Limb (tissue), 2 donors: ENCODE data around the gene PLD4.
"Not testable (repeated sequence)": the region's sequence is repeated elsewhere in the genome, so short reads cannot be mapped to it uniquely, and the experiment has no call there.

Experiments used
- DNase-seq, 2 donors: peaks; one replicate each; pipeline ENCODE4 v3.0.0-alpha.2; 2016; ENCODE audit errors: extremely low spot score in 2 of 2

Gene PLD4

DNA sequence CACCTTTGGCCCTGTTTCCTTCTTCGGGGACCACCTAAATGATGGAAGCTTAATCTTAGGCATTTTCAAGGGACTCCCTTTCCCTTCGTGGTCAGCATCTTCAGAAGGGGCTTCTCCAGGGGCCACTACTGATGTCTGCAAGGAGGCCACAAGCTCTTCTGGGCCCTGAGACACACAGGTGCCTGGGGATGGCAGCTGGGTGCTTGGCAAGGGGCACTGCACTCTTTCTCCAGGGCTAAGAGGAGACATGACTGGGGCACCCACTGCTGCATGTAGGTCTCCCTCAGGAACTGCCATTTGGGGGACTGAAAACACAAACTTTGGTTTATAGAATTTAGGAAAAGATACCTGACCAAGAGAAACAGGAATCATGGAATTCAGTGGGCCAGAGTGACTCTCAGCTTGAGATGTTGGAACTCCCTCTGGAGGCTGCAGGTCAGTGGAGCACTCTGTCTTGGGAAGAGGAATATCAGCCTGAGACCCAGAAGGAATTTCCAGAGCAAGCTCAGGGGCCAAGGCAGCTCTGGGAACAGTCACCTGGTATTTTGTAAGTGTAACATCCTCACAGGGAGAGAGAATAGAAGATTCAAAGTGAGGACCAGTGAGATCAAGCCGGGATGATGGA, 16.0 kb downstream of the PLD4 start:
- no peak for DNase-seq

DNA sequence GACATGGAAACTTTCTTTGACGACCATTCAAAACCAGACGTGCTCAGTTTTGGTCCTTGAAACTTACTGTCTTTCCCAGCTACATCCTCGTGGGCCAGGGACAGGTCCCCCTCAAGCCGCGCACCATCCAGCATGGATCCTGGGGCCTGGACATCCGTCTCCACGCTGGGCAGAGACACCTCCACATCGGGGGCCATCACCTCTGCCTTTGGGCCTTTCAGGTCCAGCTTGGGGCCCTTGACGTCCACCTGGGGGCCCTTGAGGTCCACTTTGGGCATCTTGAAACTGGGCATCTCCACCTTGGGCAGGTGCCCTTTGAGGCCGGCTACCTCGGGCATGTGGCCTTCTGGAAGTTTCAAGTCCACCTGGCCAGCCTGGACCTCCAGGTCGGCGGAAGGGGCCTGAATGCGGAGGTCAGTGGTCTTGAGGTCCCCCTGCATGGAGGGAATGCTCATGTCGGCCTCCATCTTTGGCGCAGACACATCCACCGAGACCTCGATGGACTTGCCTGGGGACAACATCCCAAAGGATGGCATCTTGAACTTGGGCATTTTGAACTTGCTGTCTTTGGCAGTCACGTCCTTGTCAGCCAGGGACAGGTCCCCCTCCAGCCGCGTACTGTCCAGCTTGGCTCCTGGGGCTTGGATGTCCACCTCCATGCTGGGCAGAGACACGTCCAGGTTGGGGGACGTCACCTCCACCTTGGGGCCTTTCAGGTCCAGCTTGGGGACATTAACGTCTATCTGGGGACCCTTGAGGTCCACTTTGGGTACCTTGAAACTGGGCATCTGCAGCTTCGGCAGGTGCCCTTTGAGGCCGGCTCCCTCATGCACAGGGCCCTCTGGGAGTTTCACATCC, 17.1 kb downstream of the PLD4 start:
- no peak for DNase-seq

DNA sequence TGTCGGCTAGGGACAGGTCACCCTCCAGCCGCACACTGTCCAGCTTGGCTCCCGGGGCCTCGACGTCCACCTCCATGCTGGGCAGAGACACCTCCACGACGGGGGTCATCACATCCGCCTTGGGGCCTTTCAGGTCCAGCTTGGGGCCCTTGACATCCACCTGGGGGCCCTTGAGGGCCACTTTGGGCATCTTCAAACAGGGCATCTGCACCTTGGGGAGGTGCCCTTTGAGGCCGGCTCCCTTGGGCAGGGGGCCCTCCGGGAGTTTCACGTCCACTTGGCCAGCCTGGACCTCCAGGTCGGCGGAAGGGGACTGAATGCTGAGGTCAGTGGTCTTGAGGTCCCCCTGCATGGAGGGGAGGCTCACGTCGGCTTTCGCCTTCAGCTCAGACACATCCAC, 17.9 kb downstream of the PLD4 start:
- DNase-seq: no peak

DNA sequence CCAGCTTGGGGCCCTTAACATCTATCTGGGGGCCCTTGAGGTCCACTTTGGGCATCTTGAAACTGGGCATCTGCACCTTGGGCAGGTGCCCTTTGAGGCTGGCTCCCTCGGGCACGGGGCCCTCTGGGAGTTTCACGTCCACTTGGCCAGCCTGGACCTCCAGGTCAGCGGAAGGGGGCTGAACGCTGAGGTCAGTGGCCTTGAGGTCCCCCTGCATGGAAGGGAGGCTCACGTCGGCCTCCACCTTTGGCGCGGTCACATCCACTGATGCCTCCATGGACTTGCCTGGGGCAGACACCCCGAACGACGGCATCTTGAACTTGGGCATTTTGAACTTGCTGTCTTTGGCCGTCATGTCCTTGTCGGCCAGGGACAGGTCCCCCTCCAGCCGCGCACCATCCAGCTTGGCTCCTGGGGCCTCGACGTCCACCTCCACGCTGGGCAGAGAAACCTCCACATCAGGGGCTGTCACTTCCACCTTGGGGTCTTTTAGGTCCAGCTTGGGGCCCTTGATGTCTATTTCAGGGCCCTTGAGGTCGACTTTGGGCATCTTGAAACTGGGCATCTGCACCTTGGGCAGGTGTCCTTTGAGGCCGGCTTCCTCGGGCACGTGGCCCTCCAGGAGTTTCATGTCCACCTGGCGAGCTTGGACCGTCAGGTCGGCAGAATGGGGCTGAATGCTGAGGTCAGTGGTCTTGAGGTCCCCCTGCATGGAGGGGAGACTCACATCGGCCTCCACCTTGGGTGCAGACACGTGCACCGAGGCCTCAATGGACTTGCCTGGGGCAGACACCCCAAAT, 18.7 kb downstream of the PLD4 start:
- not testable (repeated sequence) for DNase-seq

DNA sequence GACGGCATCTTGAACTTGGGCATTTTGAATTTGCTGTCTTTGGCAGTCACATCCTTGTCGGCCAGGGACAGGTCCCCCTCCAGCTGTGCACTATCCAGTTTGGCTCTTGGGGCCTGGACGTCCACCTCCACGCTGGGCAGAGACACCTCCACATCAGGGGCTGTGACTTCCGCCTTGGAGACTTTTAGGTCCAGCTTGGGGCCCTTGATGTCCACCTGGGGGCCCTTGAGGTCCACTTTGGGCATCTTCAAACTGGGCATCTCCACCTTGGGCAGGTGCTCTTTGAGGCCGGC, 19.3 kb downstream of the PLD4 start:
- DNase-seq: not testable (repeated sequence)

DNA sequence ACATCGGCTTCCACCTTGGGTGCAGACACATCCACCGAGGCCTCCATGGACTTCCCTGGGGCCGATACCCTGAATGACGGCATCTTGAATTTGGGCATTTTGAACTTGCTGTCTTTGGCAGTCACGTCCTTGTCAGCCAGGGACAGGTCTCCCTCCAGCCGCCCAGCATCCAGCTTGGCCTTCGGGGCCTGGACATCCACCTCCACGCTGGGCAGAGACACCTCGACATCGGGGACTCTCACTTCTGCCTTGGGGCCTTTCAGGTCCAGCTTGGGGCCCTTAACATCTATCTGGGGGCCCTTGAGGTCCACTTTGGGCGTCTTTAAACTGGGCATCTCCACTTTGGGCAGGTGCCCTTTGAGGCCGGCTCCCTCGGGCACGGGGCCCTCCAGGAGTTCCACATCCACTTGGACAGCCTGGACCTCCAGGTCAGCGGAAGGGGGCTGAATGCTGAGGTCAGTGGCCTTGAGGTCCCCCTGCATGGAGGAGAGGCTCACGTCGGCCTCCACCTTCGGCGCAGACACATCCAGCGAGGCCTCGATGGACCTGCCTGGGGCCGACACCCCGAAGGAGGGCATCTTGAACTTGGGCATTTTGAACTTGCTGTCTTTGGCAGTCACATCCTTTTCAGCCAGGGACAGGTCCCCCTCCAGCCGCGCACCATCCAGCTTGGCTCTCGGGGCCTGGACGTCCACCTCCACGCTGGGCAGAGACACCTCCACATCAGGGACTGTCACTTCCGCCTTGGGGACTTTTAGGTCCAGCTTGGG, 19.9 kb downstream of the PLD4 start:
- not testable (repeated sequence) for DNase-seq

DNA sequence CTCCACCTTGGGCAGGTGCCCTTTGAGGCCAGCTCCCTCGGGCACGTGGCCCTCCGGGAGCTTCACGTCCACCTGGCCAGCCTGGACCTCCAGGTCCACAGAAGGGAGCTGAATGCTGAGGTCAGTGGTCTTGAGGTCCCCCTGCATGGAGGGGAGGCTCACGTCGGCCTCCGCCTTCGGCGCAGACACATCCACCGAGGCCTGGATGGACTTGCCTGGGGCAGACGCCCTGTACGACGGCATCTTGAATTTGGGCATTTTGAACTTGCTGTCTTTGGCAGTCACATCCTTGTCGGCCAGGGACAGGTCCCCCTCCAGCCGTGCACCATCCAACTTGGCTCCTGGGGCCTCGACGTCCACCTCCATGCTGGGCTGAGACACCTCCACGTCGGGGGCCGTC, 20.6 kb downstream of the PLD4 start:
- DNase-seq: not testable (repeated sequence)

DNA sequence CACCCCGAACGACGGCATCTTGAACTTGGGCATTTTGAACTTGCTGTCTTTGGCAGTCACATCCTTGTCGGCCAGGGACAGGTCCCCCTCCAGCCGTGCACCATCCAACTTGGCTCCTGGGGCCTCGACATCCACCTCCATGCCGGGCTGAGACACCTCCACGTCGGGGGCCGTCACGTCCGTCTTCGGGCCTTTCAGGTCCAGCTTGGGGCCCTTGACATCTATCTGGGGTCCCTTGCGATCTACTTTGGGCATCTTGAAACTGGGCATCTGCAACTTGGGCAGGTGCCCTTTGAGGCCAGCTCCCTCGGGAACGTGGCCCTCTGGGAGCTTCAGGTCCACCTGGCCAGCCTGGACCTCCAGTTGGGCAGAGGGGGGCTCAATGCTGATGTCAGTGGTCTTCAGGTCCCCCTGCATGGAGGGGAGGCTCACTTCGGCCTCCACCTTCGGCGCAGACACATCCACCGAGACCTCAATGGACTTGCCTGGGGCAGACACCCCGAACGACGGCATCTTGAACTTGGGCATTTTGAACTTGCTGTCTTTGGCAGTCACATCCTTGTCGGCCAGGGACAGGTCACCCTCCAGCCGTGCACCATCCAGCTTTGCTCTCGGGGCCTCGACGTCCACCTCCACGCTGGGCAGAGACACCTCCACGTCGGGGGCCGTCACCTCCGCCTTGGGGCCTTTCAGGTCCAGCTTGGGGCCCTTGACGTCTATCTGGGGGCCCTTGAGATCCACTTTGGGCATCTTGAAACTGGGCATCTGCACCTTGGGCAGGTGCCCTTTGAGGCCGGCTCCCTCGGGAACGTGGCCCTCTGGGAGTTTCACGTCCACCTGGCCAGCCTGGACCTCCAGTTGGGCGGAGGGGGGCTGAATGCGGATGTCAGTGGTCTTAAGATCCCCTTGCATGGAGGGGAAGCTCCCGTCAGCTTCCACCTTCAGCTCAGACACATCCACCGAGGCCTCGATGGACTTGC, 21.6 kb downstream of the PLD4 start:
- DNase-seq: not testable (repeated sequence)

DNA sequence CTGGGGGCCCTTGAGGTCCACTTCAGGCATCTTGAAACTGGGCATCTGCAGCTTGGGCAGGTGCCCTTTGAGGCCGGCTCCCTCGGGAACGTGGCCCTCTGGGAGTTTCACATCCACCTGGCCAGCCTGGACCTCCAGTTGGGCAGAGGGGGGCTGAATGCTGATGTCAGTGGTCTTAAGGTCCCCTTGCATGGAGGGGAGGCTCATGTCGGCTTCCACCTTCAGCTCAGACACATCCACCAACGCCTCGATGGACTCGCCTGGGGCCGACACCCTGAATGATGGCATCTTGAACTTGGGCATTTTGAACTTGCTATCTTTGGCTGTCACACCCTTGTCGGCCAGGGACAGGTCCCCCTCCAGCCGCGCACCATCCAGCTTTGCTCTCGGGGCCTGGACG, 22.5 kb downstream of the PLD4 start:
- not testable (repeated sequence) for DNase-seq

DNA sequence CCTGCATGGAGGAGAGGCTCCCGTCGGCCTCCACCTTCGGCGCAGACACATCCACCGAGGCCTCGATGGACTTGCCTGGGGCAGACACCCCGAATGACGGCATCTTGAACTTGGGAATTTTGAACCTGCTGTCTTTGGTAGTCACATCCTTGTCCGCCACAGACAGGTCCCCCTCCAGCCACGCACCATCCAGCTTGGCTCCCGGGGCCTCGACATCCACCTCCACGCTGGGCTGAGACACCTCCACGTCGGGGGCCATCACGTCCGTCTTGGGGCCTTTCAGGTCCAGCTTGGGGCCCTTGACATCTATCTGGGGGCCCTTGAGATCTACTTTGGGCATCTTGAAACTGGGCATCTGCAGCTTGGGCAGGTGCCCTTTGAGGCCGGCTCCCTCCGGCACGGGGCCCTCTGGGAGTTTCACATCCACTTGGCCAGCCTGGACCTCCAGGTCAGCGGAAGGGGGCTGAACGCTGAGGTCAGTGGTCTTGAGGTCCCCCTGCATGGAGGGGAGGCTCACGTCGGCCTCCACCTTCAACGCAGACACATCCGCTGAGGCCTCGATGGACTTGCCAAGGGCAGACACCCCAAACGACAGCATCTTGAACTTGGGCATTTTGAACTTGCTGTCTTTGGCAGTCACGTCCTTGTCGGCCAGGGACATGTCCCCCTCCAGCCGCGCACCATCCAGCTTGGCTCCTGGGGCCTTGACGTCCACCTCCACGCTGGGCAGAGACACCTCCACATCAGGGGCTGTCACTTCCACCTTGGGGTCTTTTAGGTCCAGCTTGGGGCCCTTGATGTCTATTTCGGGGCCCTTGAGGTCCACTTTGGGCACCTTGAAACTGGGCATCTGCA, 23.4 kb downstream of the PLD4 start:
- DNase-seq: not testable (repeated sequence)

DNA sequence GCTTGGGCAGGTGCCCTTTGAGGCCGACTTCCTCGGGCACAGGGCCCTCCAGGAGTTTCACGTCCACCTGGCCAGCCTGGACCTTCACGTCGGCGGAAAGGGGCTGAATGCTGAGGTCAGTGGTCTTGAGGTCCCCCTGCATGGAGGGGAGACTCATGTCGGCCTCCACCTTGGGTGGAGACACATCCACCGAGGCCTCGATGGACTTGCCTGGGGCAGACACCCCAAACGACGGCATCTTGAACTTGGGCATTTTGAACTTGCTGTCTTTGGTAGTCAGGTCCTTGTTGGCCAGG, 24.0 kb downstream of the PLD4 start:
- DNase-seq: no peak

DNA sequence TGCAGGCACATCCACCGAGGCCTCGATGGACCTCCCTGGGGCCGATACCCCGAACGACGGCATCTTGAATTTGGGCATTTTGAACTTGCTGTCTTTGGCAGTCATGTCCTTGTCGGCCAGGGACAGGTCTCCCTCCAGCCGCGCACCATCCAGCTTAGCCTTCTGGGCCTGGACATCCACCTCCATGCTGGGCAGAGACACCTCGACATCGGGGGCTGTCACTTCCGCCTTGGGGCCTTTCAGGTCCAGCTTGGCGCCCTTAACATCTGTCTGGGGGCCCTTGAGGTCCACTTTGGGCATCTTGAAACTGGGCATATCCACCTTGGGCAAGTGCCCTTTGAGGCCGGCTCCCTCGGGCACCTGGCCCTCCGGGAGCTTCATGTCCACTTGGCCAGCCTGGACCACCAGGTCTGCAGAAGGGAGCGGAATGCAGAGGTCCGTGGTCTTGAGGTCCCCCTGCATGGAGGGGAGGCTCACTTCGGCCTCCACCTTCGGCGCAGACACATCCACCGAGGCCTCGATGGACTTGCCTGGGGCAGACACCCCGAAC, 24.8 kb downstream of the PLD4 start:
- DNase-seq: not testable (repeated sequence)

DNA sequence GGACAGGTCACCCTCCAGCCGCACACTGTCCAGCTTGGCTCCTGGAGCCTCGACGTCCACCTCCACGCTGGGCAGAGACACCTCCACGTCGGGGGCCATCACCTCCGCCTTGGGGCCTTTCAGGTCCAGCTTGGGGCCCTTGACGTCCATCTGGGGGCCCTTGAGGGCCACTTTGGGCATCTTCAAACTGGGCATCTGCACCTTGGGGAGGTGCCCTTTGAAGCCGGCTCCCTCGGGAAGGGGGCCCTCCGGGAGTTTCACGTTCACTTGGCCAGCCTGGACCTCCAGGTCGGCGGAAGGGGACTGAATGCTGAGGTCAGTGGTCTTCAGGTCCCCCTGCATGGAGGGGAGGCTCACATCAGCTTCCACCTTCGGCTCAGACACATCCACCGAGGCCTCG, 25.3 kb downstream of the PLD4 start:
- DNase-seq: no peak

DNA sequence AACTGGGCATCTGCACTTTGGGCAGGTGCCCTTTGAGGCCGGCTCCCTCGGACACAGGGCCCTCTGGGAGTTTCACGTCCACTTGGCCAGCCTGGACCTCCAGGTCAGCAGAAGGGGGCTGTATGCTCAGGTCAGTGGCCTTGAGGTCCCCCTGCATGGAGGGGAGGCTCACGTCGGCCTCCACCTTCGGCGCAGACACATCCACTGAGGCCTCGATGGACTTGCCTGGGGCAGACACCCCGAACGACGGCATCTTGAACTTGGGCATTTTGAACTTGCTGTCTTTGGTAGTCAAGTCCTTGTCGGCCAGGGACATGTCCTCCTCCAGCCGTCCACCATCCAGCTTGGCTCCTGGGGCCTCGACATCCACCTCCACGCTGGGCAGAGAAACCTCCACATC, 26.0 kb downstream of the PLD4 start:
- not testable (repeated sequence) for DNase-seq

DNA sequence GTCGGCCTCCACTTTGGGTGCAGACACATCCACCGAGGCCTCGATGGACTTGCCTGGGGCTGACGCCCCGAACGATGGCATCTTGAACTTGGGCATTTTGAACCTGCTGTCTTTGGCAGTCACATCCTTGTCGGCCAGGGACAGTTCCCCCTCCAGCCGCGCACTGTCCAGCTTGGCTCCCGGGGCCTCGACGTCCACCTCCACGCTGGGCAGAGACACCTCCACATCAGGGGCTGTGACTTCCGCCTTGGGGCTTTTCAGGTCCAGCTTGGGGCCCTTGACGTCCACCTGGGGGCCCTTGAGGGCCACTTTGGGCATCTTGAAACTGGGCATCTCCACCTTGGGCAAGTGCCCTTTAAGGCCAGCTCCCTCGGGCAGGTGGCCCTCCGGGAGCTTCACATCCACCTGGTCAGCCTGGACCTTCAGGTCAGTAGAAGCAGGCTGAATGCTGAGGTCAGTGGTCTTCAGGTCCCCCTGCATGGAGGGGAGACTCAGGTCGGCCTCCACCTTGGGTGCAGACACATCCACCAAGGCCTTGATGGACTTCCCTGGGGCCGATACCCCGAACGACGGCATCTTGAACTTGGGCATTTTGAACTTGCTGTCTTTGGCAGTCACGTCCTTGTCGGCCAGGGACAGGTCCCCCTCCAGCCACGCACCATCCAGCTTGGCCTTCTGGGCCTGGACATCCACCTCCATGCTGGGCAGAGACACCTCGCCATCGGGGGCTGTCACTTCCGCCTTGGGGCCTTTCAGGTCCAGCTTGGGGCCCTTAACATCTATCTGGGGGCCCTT, 27.4 kb downstream of the PLD4 start:
- not testable (repeated sequence) for DNase-seq

DNA sequence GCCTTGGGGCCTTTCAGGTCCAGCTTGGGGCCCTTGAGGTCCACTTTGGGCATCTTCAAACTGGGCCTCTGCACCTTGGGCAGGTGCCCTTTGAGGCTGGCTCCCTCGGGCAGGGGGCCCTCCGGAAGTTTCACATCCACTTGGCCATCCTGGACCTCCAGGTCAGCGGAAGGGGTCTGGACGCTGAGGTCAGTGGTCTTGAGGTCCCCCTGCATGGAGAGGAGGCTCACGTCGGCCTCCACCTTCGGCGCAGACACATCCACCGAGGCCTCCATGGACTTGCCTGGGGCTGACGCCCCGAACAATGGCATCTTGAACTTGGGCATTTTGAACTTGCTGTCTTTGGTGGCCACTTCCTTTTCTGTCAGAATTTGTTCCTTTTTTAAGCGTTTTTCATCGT, 28.4 kb downstream of the PLD4 start:
- DNase-seq: no peak

DNA sequence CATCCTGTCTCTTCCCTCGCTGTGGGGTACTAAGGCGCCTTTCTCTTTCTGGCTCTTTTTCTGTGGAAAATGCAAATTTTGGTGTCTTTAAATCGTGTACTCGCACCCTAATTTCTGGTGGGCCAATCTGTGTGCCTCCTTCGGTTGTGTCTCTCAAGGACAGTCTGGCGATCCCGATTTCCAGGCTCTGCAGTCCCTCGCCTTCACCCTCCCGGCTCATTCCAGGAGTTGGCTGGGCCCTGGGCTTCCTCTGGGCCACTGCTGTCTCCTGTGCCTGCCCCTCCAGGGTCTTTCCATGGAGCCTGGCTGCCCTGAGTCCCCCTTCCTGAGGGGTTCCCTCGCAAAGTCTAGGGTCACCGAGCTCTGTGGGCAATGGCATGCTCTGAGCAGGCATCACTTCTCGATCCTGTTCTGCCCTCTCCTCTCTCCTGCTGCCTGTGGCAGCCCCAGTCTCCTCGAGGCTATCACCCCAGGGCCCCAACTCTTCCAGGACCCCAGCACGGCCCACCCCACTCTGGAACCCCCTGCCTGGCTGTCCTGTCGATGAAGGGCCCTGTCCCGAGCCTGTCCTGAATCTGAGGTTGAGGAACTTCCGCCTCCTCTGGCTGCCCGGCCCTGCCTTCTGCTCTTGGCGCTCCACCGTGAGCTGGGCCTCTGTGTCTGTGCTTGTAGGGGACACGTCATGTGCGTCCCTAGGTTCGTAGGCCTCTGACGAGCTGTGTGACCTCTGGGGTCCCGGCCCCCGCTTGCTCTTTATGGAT, 29.4 kb downstream of the PLD4 start:
- no peak for DNase-seq
